Measurements from ENCODE around the gene ZNF154. TPM values are rescaled to one million over a fixed set of nuclear protein-coding genes. Genes with fewer than 3 reads are reported as not detected.

Gene ZNF154
- total RNA-seq, 4 donors from 2014 or later = 1.4 to 4.4 (median 2.8) TPM

GRCh38 chr19:57682226-57682766 is 26.7 kb downstream of the ZNF154 start:
- TF ChIP-seq CTCF (IDR thresholded peaks at IDR 0.05) = no peak
- DNase-seq (ENCODE audit: low spot score) = no peak
- ATAC-seq (ENCODE audit: low FRiP score) = no peak

- no peak for DNase-seq (ENCODE audit: low spot score)
- TF ChIP-seq CTCF (IDR thresholded peaks at IDR 0.05) = no peak
- no peak for ATAC-seq (ENCODE audit: low FRiP score)
These were observed 33.1 kb downstream of the ZNF154 start for GRCh38 chr19:57675881-57676280.

GRCh38 chr19:57672466-57672865 is 36.5 kb downstream of the ZNF154 start:
- no peak for TF ChIP-seq CTCF (IDR thresholded peaks at IDR 0.05)
- DNase-seq (ENCODE audit: low spot score) = no peak

GRCh38 chr19:57671124-57671895 is 37.7 kb downstream of the ZNF154 start:
- no peak for ATAC-seq (ENCODE audit: low FRiP score)
- TF ChIP-seq CTCF (IDR thresholded peaks at IDR 0.05) = no peak
- no peak for DNase-seq (ENCODE audit: low spot score)

More at GRCh38 chr19:57672466-57672865, 36.5 kb downstream of the ZNF154 start:
- ATAC-seq (ENCODE audit: low FRiP score) = no peak

GRCh38 chr19:57668635-57669034 is 40.4 kb downstream of the ZNF154 start, which contains the start of gene ZSCAN4:
ZSCAN4 (plus strand) TSS chr19:57668935; CDS start chr19:57676146, 7,211 bp downstream.
- ATAC-seq (ENCODE audit: low FRiP score) (no peak), DNase-seq (ENCODE audit: low spot score) (no peak)
- no peak for TF ChIP-seq CTCF (IDR thresholded peaks at IDR 0.05)

GRCh38 chr19:57667228-57667627 is 41.8 kb downstream of the ZNF154 start:
- TF ChIP-seq CTCF (IDR thresholded peaks at IDR 0.05) = no peak
- DNase-seq (ENCODE audit: low spot score) (no peak), ATAC-seq (ENCODE audit: low FRiP score) (no peak)
